DND-41 (cell line): ENCODE measurements around the gene FAM234A.

Experiments used
- CTCF ChIP-seq: IDR thresholded peaks from 2 replicates; pipeline ENCODE4 v1.5.1; 2012; ENCODE audit warnings: borderline replicate concordance, low read length, moderate library complexity, mild to moderate bottlenecking; ENCODE audit not compliant: poor library complexity, severe bottlenecking; ENCODE audit errors: extremely low read depth
- EZH2 ChIP-seq: IDR thresholded peaks from 3 replicates; pipeline ENCODE4 v1.6.1; 2012; ENCODE audit warnings: borderline replicate concordance, low read depth, mild to moderate bottlenecking, moderate library complexity, low read length, inconsistent platforms; ENCODE audit not compliant: severe bottlenecking

- TF ChIP-seq CTCF = no peak
- no peak for TF ChIP-seq EZH2
These were observed 77.1 kb downstream of the FAM234A start for GRCh38 chr16:311725-312124.
